GM23248 (cell line): ENCODE data around the gene SEPSECS. TPM values are rescaled to one million over a fixed set of nuclear protein-coding genes. Genes with fewer than 3 reads are reported as not detected.

ENCODE experiments used
- DNase-seq: peaks from one replicate; pipeline ENCODE4 v3.0.0-alpha.2; 2015
- H2AFZ ChIP-seq: fragments of 200-600 bp; sonication (generic); 2 replicates; pipeline ENCODE4 v1.6.1; 2016; ENCODE audit warnings: antibody characterized with exemption
- H3F3A ChIP-seq: fragments of 200-600 bp; sonication (generic); 2 replicates; pipeline ENCODE4 v1.6.1; 2016; ENCODE audit warnings: mild to moderate bottlenecking, antibody characterized with exemption, mixed run types; ENCODE audit not compliant: insufficient read depth
- H3K27ac ChIP-seq: fragments of 200-600 bp; sonication (generic); 2 replicates; pipeline ENCODE4 v1.5.1; 2016; ENCODE audit warnings: mild to moderate bottlenecking
- H3K27me3 ChIP-seq: fragments of 200-600 bp; sonication (generic); replicated peaks from 2 replicates; pipeline ENCODE4 v1.6.1; 2016; ENCODE audit warnings: mild to moderate bottlenecking; ENCODE audit not compliant: insufficient read depth
- H3K36me3 ChIP-seq: fragments of 200-600 bp; sonication (generic); 2 replicates; pipeline ENCODE4 v1.6.1; 2016; ENCODE audit warnings: low read depth, mild to moderate bottlenecking
- H3K4me1 ChIP-seq: fragments of 200-600 bp; sonication (generic); 2 replicates; pipeline ENCODE4 v1.6.1; 2016; ENCODE audit warnings: mild to moderate bottlenecking; ENCODE audit not compliant: insufficient read depth
- H3K4me2 ChIP-seq: fragments of 200-600 bp; sonication (generic); one replicate; pipeline ENCODE4 v1.6.1; 2016; ENCODE audit warnings: mild to moderate bottlenecking; ENCODE audit not compliant: unreplicated experiment
- H3K4me3 ChIP-seq: fragments of 200-600 bp; sonication (generic); 2 replicates; pipeline ENCODE4 v1.5.1; 2016; ENCODE audit warnings: mild to moderate bottlenecking
- H3K79me2 ChIP-seq: fragments of 200-600 bp; sonication (generic); 2 replicates; pipeline ENCODE4 v1.6.1; 2016; ENCODE audit warnings: mild to moderate bottlenecking; ENCODE audit not compliant: insufficient read depth
- H3K9ac ChIP-seq: fragments of 200-600 bp; sonication (generic); 2 replicates; pipeline ENCODE4 v1.6.1; 2016; ENCODE audit warnings: mild to moderate bottlenecking
- H3K9me2 ChIP-seq: fragments of 200-600 bp; sonication (generic); 2 replicates; pipeline ENCODE4 v1.6.1; 2016; ENCODE audit warnings: mixed run types, mild to moderate bottlenecking, moderate library complexity; ENCODE audit not compliant: insufficient read depth
- H3K9me3 ChIP-seq: fragments of 200-600 bp; sonication (generic); one replicate; pipeline ENCODE4 v1.6.1; 2017; ENCODE audit warnings: low read depth
- H4K20me1 ChIP-seq: fragments of 200-600 bp; sonication (generic); 2 replicates; pipeline ENCODE4 v1.6.0; 2016; ENCODE audit not compliant: insufficient read depth
- EZH2 ChIP-seq: fragments of 200-600 bp; sonication (generic); IDR thresholded peaks from 2 replicates; pipeline ENCODE4 v1.6.1; 2018; ENCODE audit warnings: antibody characterized with exemption, mild to moderate bottlenecking; ENCODE audit not compliant: insufficient read depth, poor library complexity, severe bottlenecking
- EZH2phosphoT487 ChIP-seq: fragments of 200-600 bp; sonication (generic); IDR thresholded peaks from 2 replicates; pipeline ENCODE4 v1.6.1; 2018; ENCODE audit warnings: antibody characterized with exemption, moderate library complexity, mild to moderate bottlenecking, low read depth; ENCODE audit not compliant: insufficient read depth
- WGBS, 2 experiments: methylation state at CpG; one replicate each; pipeline ENCODE4 v1.1.6; 2015 to 2017; ENCODE audit warnings: low lambda C conversion rate in 2 of 2, low coverage in 1 of 2; ENCODE audit errors: missing lambda C conversion rate in 2 of 2; 5-methylcytosine and 5-hydroxymethylcytosine counted together
- in situ Hi-C: fragments of 300-500 bp; cut with MboI; formaldehyde crosslinking; loops from 2 replicates; pipeline ENCODE4 v1.15.0; 2020
- polyA plus RNA-seq: library from polyadenylated mRNA; unstranded; fragments of >200 nt; fragmentation: Nextera tagmentation; extraction: Ambion mirVana; gene quantifications from 2 replicates; pipeline ENCODE4 v1.2.1, GENCODE V29; 2016
- total RNA-seq: library from RNA; depleted of rRNA; stranded (reverse); fragments of >200 nt; shearing (Covaris generic); gene quantifications from 2 replicates; pipeline ENCODE4 v1.2.3, GENCODE V29; 2014

Gene SEPSECS
- total and polyA plus RNA-seq, 2 experiments from 2014 or later: 4.9 TPM

- Histone ChIP-seq H2AFZ (no peak overlapping the region), H3F3A (peaks cover 12% of the 10 kb centered on the region), H4K20me1 (no peaks in the 10 kb centered on the region), H3K36me3 (no peaks in the 10 kb centered on the region), H3K79me2 (no peaks in the 10 kb centered on the region), H3K9me2 (no peaks in the 10 kb centered on the region), H3K4me3 (no peak overlapping the region), H3K27me3 (no peaks in the 10 kb centered on the region), H3K27ac (no peak overlapping the region), H3K4me2 (no peak overlapping the region), H3K4me1 (peaks cover 11% of the 10 kb centered on the region), H3K9ac (no peak overlapping the region), H3K9me3 (no peaks in the 10 kb centered on the region)
- TF ChIP-seq EZH2phosphoT487 (no peak), EZH2 (no peak)
- no peak for DNase-seq
- in situ Hi-C loops: loop anchor here (25.0 kb wide), 1 partner anchor 183 kb away; no protein-coding TSS in a partner anchor
- whole genome bisulfite sequencing, 2 experiments: 95 to 98% methylated on average over 3 of the region's 3 CpGs
These were observed 18.6 kb upstream of the SEPSECS start for GRCh38 chr4:25178838-25179261.

- Histone ChIP-seq H2AFZ (no peak overlapping the region), H3K4me1 (peaks cover 24% of the 10 kb centered on the region), H3K9me3 (no peaks in the 10 kb centered on the region), H3K9me2 (no peaks in the 10 kb centered on the region), H3K36me3 (no peaks in the 10 kb centered on the region), H3K79me2 (no peaks in the 10 kb centered on the region), H3K4me2 (no peak overlapping the region), H3K27me3 (no peaks in the 10 kb centered on the region), H3F3A (peaks cover 27% of the 10 kb centered on the region), H3K4me3 (no peak overlapping the region), H4K20me1 (no peaks in the 10 kb centered on the region), H3K27ac (no peak overlapping the region), H3K9ac (no peak overlapping the region)
- DNase-seq: no peak
- in situ Hi-C loops: loop anchor here (25.0 kb wide), 1 partner anchor 185 kb away; no protein-coding TSS in a partner anchor
- no peak for TF ChIP-seq EZH2phosphoT487
- TF ChIP-seq EZH2: no peak
- WGBS, 2 experiments: 90 to 92% methylated on average over 2 of the region's 2 CpGs
These were observed 16.9 kb upstream of the SEPSECS start for GRCh38 chr4:25177147-25177546.

GRCh38 chr4:25174674-25175073 is 14.4 kb upstream of the SEPSECS start:
- no peaks in the 10 kb centered on the region for H3K9me2 ChIP-seq
- H3K27me3 ChIP-seq: no peaks in the 10 kb centered on the region
- no peaks in the 10 kb centered on the region for H3K9me3 ChIP-seq
- H4K20me1 ChIP-seq: no peaks in the 10 kb centered on the region
- H2AFZ ChIP-seq: peak overlapping the region; percentile 49; the same call in 1 of the 2 replicates
- DNase-seq: peak; percentile 65
- H3K79me2 ChIP-seq: no peaks in the 10 kb centered on the region
- H3F3A ChIP-seq: peaks cover 31% of the 10 kb centered on the region
- peaks cover 25% of the 10 kb centered on the region for H3K4me1 ChIP-seq
- in situ Hi-C loops: loop anchor here (25.0 kb wide), 1 partner anchor 188 kb away; no protein-coding TSS in a partner anchor
- H3K4me3 ChIP-seq: no peak overlapping the region
- peak overlapping the region; percentile 76 for H3K27ac ChIP-seq
- H3K36me3 ChIP-seq: no peaks in the 10 kb centered on the region
- peak overlapping the region; percentile 34; the same call in 1 of the 2 replicates for H3K9ac ChIP-seq
- peak overlapping the region; percentile 41 for H3K4me2 ChIP-seq
- 64 to 67% methylated on average over 3 of the region's 3 CpGs for WGBS, 2 experiments
- no peak for TF ChIP-seq EZH2phosphoT487
- TF ChIP-seq EZH2: no peak

GRCh38 chr4:25172961-25173915 is 13.0 kb upstream of the SEPSECS start:
- peak overlapping the region; percentile 60 for H3K4me3 ChIP-seq
- no peaks in the 10 kb centered on the region for H3K79me2 ChIP-seq
- H3F3A ChIP-seq: peaks cover 31% of the 10 kb centered on the region
- H3K4me1 ChIP-seq: peaks cover 25% of the 10 kb centered on the region
- no peaks in the 10 kb centered on the region for H3K36me3 ChIP-seq
- no peak for TF ChIP-seq EZH2phosphoT487
- no peak for TF ChIP-seq EZH2
- in situ Hi-C loops: no loop called here
- DNase-seq: peak; percentile 99
- 22% methylated on average over 3 of the region's 3 CpGs for WGBS, 2 experiments
- no peaks in the 10 kb centered on the region for H4K20me1 ChIP-seq
- H3K9me2 ChIP-seq: no peaks in the 10 kb centered on the region
- H3K9ac ChIP-seq: 0 out of 2 replicates have a peak overlapping the region, but pooled peaks have one; percentile 11
- H3K9me3 ChIP-seq: no peaks in the 10 kb centered on the region
- no peaks in the 10 kb centered on the region for H3K27me3 ChIP-seq
- peak overlapping the region; percentile 9; the same call in 1 of the 2 replicates for H2AFZ ChIP-seq
- H3K27ac ChIP-seq: peak overlapping the region; percentile 76
- H3K4me2 ChIP-seq: peak overlapping the region; percentile 80
